MG63 (cell line): ENCODE measurements around the gene ANKRD53. TPM values are rescaled to one million over a fixed set of nuclear protein-coding genes. Genes with fewer than 3 reads are reported as not detected.

ENCODE experiments used
- DNase-seq: peaks from one replicate; pipeline ENCODE4 v3.0.0-alpha.2; 2020
- H3K27me3 ChIP-seq: fragments of 250-450 bp; sonication (Bioruptor Pico); 2 replicates; pipeline ENCODE4 v1.5.1; 2020; ENCODE audit warnings: mild to moderate bottlenecking, moderate library complexity
- H3K36me3 ChIP-seq: fragments of 250-450 bp; sonication (Bioruptor Pico); 2 replicates; pipeline ENCODE4 v1.5.1; 2020; ENCODE audit warnings: mild to moderate bottlenecking, moderate library complexity
- H3K4me3 ChIP-seq: fragments of 250-450 bp; sonication (Bioruptor Pico); 2 replicates; pipeline ENCODE4 v1.5.1; 2020; ENCODE audit warnings: mild to moderate bottlenecking, moderate library complexity
- H3K9me3 ChIP-seq: fragments of 250-450 bp; sonication (Bioruptor Pico); 2 replicates; pipeline ENCODE4 v1.5.1; 2020; ENCODE audit warnings: mild to moderate bottlenecking, moderate library complexity
- total RNA-seq: library from RNA; depleted of rRNA; stranded (reverse); fragments of >200 nt; shearing (Covaris generic); gene quantifications from 2 replicates; pipeline ENCODE4 v1.2.3, GENCODE V29; 2014; ENCODE audit warnings: low replicate concordance; rRNA removed

The ANKRD53 gene
- total RNA-seq: not detected in 2 replicates

DNA sequence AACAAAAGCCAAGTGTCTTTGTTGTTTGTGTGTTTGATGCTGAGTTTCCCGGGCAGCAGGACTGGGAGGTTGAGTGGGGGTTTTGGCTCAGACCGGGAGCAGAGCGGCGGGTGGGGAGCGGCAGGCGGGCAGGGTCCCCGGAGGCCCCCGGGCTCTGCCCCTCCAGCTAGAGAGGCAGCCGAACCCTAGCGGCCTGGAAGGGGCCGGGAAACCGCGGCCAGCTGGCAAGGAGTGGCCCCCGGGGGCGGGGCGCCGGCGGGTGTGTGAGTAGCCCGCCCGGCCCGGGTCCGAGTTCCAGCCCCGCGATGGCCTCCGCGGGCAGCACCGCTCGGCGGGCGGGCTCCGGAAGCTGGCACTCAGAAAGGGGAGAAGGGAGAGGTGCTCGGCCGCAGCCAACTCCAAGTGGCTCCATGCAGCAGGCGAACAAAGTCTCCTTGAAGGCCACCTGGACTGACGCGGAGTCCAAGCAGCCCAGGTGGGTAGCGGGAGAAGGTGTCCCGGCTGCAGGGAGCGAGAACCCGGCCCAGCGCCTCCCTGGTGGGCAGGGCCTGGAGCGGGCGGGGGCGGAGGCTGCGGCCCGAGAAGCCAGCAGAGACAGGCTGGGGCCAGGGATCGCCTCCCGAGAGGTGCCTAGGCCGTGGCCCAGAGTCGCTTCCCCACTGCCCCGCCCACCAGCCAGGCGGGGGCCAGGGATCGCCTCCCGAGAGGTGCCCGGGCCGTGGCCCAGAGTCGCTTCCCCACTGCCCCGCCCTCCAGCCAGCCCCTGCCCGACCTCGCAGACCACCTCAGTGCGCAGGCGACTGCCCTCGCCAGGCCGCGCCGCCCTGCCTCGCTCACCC, at the start of gene ANKRD53:
Gene ANKRD53 (plus strand): TSS at position 290 of the 839 bp plus-strand sequence. CDS start 16 bp downstream, at position 306.
- H3K36me3 ChIP-seq: no peaks in the 10 kb centered on the region
- no peaks in the 10 kb centered on the region for H3K27me3 ChIP-seq
- DNase-seq: no peak
- H3K9me3 ChIP-seq: no peaks in the 10 kb centered on the region
- H3K4me3 ChIP-seq: peak within 1 kb of the TSS; percentile 55

- Histone ChIP-seq H3K4me3 (no peak overlapping the region), H3K27me3 (no peaks in the 10 kb centered on the region), H3K36me3 (no peaks in the 10 kb centered on the region), H3K9me3 (no peaks in the 10 kb centered on the region)
- no peak for DNase-seq
Measured at GRCh38 chr2:70930371-70931329, 47.8 kb upstream of the ANKRD53 start.

GRCh38 chr2:70931376-70932000, 46.9 kb upstream of the ANKRD53 start:
- no peak overlapping the region for H3K4me3 ChIP-seq
- no peaks in the 10 kb centered on the region for H3K36me3 ChIP-seq
- no peaks in the 10 kb centered on the region for H3K9me3 ChIP-seq
- DNase-seq: no peak
- H3K27me3 ChIP-seq: no peaks in the 10 kb centered on the region

- H3K4me3 ChIP-seq: no peak overlapping the region
- no peaks in the 10 kb centered on the region for H3K27me3 ChIP-seq
- H3K9me3 ChIP-seq: no peaks in the 10 kb centered on the region
- no peaks in the 10 kb centered on the region for H3K36me3 ChIP-seq
- no peak for DNase-seq
Measured at GRCh38 chr2:70932631-70933230, 45.7 kb upstream of the ANKRD53 start.

DNA sequence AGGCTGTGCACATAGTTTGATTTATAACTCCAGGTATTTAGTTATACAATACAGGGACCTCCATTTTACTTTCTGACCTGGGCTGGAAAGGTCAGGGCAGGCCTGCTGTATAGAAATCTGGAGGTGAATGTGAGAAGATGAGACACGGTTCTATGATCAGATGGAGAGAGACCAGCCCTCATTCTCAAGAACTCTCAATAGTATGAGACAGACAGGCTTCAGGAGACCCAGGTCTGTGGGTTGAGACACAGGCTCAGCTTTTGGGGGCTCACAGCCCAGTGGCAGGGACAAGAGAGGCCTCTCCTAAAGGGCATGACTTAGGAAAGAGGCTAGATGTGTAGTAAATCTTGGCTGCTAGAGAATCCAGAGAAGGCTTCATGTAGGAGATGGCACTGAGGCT, 43.4 kb upstream of the ANKRD53 start:
- Histone ChIP-seq H3K9me3 (no peaks in the 10 kb centered on the region), H3K27me3 (no peaks in the 10 kb centered on the region), H3K36me3 (no peaks in the 10 kb centered on the region), H3K4me3 (no peak overlapping the region)
- no peak for DNase-seq

GRCh38 chr2:70935468-70936164, 42.8 kb upstream of the ANKRD53 start, which contains the start of gene ATP6V1B1:
Gene ATP6V1B1, plus strand, starts transcription at chr2:70935900. Its CDS starts 55 bp downstream, at chr2:70935955.
- no peaks in the 10 kb centered on the region for H3K9me3 ChIP-seq
- H3K36me3 ChIP-seq: no peaks in the 10 kb centered on the region
- H3K27me3 ChIP-seq: no peaks in the 10 kb centered on the region
- no peak within 1 kb of the TSS for H3K4me3 ChIP-seq
- DNase-seq: no peak

GRCh38 chr2:70936165-70936978, 42.1 kb upstream of the ANKRD53 start:
- H3K4me3 ChIP-seq: no peak overlapping the region
- H3K36me3 ChIP-seq: no peaks in the 10 kb centered on the region
- no peaks in the 10 kb centered on the region for H3K27me3 ChIP-seq
- no peaks in the 10 kb centered on the region for H3K9me3 ChIP-seq
- DNase-seq: no peak

- DNase-seq: no peak
Measured at GRCh38 chr2:70936979-70937811, 41.2 kb upstream of the ANKRD53 start.

DNA sequence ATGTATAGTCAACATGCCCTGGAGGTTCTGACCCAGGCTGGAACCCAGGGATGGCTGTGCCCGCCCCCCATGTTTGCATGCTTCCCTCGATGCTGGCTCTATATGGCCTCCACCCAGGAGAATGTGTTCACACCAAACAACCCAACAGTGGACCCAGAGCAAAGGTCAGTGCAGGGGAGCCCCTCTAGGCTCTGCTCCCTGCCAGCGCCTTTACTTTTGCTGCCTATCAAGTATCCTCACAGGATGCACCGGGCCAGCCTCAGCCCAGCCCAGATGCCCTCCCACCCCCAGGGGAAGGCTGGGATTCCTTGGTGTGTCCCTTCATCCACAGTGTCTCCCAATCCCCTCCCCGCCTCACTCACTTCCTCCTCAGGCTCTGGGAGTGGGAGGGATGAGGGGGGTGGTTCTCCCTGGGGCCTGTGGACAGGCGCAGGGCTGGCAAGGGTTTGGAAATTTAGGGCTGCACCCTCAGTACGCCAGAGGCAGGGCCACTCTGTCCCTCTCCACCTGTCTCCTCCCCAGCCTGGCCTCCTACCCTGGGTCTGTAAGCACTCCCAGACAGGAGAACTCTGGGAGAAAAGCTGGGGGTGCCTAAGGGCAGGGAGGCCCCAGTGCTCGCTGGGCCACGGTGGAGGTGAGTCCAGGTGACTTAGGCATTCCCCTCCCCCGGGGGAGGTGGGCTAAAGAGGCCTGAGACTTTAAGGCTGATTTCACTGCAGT, 40.4 kb upstream of the ANKRD53 start:
- DNase-seq: no peak
- no peaks in the 10 kb centered on the region for H3K27me3 ChIP-seq
- no peak overlapping the region for H3K4me3 ChIP-seq
- no peaks in the 10 kb centered on the region for H3K9me3 ChIP-seq
- H3K36me3 ChIP-seq: no peaks in the 10 kb centered on the region

More at GRCh38 chr2:70936979-70937811, 41.2 kb upstream of the ANKRD53 start:
- no peaks in the 10 kb centered on the region for H3K36me3 ChIP-seq
- H3K4me3 ChIP-seq: no peak overlapping the region
- H3K9me3 ChIP-seq: no peaks in the 10 kb centered on the region
- no peaks in the 10 kb centered on the region for H3K27me3 ChIP-seq

GRCh38 chr2:70938586-70938950, 39.9 kb upstream of the ANKRD53 start:
- H3K27me3 ChIP-seq: no peaks in the 10 kb centered on the region
- H3K36me3 ChIP-seq: no peaks in the 10 kb centered on the region
- H3K4me3 ChIP-seq: no peak overlapping the region
- H3K9me3 ChIP-seq: no peaks in the 10 kb centered on the region
- DNase-seq: no peak

GRCh38 chr2:70939001-70939838, 39.2 kb upstream of the ANKRD53 start:
- no peak for DNase-seq
- Histone ChIP-seq H3K36me3 (no peaks in the 10 kb centered on the region), H3K27me3 (no peaks in the 10 kb centered on the region), H3K4me3 (no peak overlapping the region), H3K9me3 (no peaks in the 10 kb centered on the region)

GRCh38 chr2:70939839-70940580, 38.4 kb upstream of the ANKRD53 start:
- Histone ChIP-seq H3K4me3 (no peak overlapping the region), H3K27me3 (no peaks in the 10 kb centered on the region), H3K9me3 (no peaks in the 10 kb centered on the region), H3K36me3 (no peaks in the 10 kb centered on the region)
- DNase-seq: no peak

- H3K4me3 ChIP-seq: no peak overlapping the region
- H3K9me3 ChIP-seq: no peaks in the 10 kb centered on the region
- H3K27me3 ChIP-seq: no peaks in the 10 kb centered on the region
- no peak for DNase-seq
- no peaks in the 10 kb centered on the region for H3K36me3 ChIP-seq
Measured at GRCh38 chr2:70941186-70941585, 37.2 kb upstream of the ANKRD53 start.
